Kidney (tissue), 14 donors: Measurements from ENCODE around the gene TMEM109. TPM values are rescaled to one million over a fixed set of nuclear protein-coding genes. Genes with fewer than 3 reads are reported as not detected.

Source experiments
- DNase-seq, 5 donors: peaks; one replicate each; pipeline ENCODE4 v3.0.0-alpha.2; 2013 to 2020
- FAIRE-seq: peaks from 2 replicates; lab custom pipeline; 2012; peaks lifted over from hg19 to GRCh38; lab: Jason Lieb, UNC
- H3K27ac ChIP-seq, 2 donors: one replicate each; pipeline ENCODE4 v1.7.0; 2013; ENCODE audit warnings: low read depth in 2 of 2, low read length in 2 of 2, inconsistent platforms in 1 of 2
- H3K27me3 ChIP-seq: one replicate; pipeline ENCODE4 v1.7.1; 2013; ENCODE audit warnings: low read length, inconsistent platforms; ENCODE audit not compliant: control insufficient read depth, insufficient read depth
- H3K36me3 ChIP-seq, 3 donors: one replicate each; pipeline versions ENCODE4 v1.7.0 to v1.7.1; 2013; ENCODE audit warnings: low read length in 3 of 3, control low read depth in 1 of 3, inconsistent platforms in 1 of 3; ENCODE audit not compliant: insufficient read depth in 3 of 3, control insufficient read depth in 2 of 3
- H3K4me1 ChIP-seq, 3 donors: one replicate each; pipeline versions ENCODE4 v1.7.0 to v1.7.1; 2013; ENCODE audit warnings: low read length in 3 of 3, inconsistent platforms in 1 of 3, low read depth in 1 of 3; ENCODE audit not compliant: control insufficient read depth in 2 of 3, insufficient read depth in 2 of 3
- H3K4me3 ChIP-seq, 3 donors: one replicate each; pipeline versions ENCODE4 v1.7.0 to v1.8.1; 2013; ENCODE audit warnings: low read length in 3 of 3, control low read depth in 1 of 3, inconsistent platforms in 1 of 3
- H3K9ac ChIP-seq, 3 donors: one replicate each; pipeline versions ENCODE4 v1.7.0 to v1.7.1; 2013; ENCODE audit warnings: low read length in 3 of 3, control low read depth in 1 of 3, inconsistent platforms in 1 of 3
- H3K9me3 ChIP-seq, 3 donors: one replicate each; pipeline versions ENCODE4 v1.7.0 to v1.7.1; 2013; ENCODE audit warnings: low read length in 3 of 3, control low read depth in 1 of 3, inconsistent platforms in 1 of 3; ENCODE audit not compliant: control insufficient read depth in 2 of 3, insufficient read depth in 1 of 3
- CTCF ChIP-seq: IDR thresholded peaks from 3 replicates; pipeline ENCODE4 v1.5.1; 2012; ENCODE audit warnings: mild to moderate bottlenecking, moderate library complexity, borderline replicate concordance; ENCODE audit not compliant: insufficient read depth; ENCODE audit errors: extremely low read depth
- intact Hi-C: fragments of 100-400 bp; cut with DNase I; formaldehyde crosslinking; loops from one replicate; pipeline ENCODE4 v1.11.1; 2022
- polyA plus RNA-seq: library from polyadenylated mRNA; stranded (reverse); fragments of 350-450 nt; fragmentation: Illumina TruSeq; extraction: RNeasy Lipid Tissue Mini Kit (QIAGEN cat#74804); gene quantifications from one replicate; pipeline ENCODE4 v1.2.3, GENCODE V29; 2014; ENCODE audit warnings: low read depth, low replicate concordance; ENCODE audit not compliant: insufficient read depth
- total RNA-seq: library from RNA; stranded (reverse); fragmentation: NEBNext Ultra II Directional; extraction: Animal tissue kit (Norgen Biotek cat#: 25700); gene quantifications from one replicate; pipeline ENCODE4 v1.2.1, GENCODE V29; 2021
- donor health status: control.
- donor health status: control.
- donor health status: control.
- donor health status: control.
- donor health status: control.
- donor health status: DM: yes; HTN: yes; CAD: no.
- donor health status: Normal renal cell carcinoma (clear cell type).

TMEM109 gene
- total and polyA plus RNA-seq, 2 donors from 2014 or later: 130 to 139 TPM

GRCh38 chr11:60919956-60920355 is 6.0 kb downstream of the TMEM109 start:
- DNase-seq (no peak), FAIRE-seq (no peak)
- no peak overlapping the region for H3K27ac ChIP-seq
- H3K4me3 ChIP-seq: no peak overlapping the region
- no peaks in the 10 kb centered on the region for H3K9me3 ChIP-seq
- no peak for TF ChIP-seq CTCF
- intact Hi-C loops: no loop called here
- H3K36me3 ChIP-seq: peaks cover 8 to 31% (median 21%) of the 10 kb centered on the region in 3 donors
- no peaks in the 10 kb centered on the region for H3K27me3 ChIP-seq
- H3K4me1 ChIP-seq: peaks cover 3 to 18% (median 3%) of the 10 kb centered on the region in 3 donors
- H3K9ac ChIP-seq: no peak overlapping the region

DNA sequence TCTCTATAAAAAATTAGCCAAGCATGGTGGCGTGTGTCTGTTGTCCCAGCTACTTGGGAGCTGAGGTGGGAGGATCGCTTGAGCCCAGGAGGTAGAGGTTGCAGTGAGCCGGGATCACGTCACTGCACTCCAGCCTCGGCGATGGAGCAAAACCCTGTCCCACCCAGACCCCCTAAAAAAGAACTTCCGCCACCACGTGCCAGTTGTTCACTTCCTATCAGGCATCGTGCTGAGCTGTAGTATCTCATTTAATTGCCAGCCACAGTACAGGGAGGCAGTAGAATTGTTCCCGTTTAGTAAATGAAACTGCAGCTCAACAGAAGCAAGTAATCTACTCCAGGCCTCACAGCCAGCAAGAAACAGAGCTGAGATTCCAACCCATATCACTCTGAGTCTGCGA is 7.3 kb downstream of the TMEM109 start:
- Histone ChIP-seq H3K4me1 (peaks cover 0 to 12% (median 0%) of the 10 kb centered on the region in 3 donors), H3K36me3 (peaks cover 8 to 31% (median 21%) of the 10 kb centered on the region in 3 donors), H3K9ac (no peak overlapping the region), H3K27ac (no peak overlapping the region), H3K4me3 (no peak overlapping the region), H3K9me3 (no peaks in the 10 kb centered on the region), H3K27me3 (no peaks in the 10 kb centered on the region)
- intact Hi-C loops: no loop called here
- FAIRE-seq (no peak), DNase-seq (peak in 1 of 5 donors; percentile 39)
- no peak for TF ChIP-seq CTCF

DNA sequence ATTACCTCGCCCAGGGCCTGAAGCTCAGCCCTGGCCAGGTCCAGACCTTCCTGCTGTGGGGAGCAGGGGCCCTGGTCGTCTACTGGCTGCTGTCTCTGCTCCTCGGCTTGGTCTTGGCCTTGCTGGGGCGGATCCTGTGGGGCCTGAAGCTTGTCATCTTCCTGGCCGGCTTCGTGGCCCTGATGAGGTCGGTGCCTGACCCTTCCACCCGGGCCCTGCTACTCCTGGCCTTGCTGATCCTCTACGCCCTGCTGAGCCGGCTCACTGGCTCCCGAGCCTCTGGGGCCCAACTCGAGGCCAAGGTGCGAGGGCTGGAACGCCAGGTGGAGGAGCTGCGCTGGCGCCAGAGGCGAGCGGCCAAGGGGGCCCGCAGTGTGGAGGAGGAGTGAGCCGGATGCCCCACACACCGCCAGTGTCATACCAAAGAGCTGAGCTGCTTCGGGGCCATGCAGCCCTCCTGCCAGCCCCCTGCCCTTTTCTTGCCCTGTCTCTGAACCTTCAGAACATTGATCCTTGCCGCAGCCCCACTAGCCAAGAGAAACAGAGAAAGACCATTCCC is 7.9 kb downstream of the TMEM109 start:
- no peak overlapping the region for H3K27ac ChIP-seq
- no peak for TF ChIP-seq CTCF
- intact Hi-C loops: no loop called here
- peak in 1 of 5 donors; percentile 69 for DNase-seq
- no peak overlapping the region for H3K9ac ChIP-seq
- no peak for FAIRE-seq
- no peaks in the 10 kb centered on the region for H3K9me3 ChIP-seq
- H3K36me3 ChIP-seq: peaks cover 8 to 31% (median 21%) of the 10 kb centered on the region in 3 donors
- H3K4me3 ChIP-seq: no peak overlapping the region
- H3K27me3 ChIP-seq: no peaks in the 10 kb centered on the region
- peaks cover 0 to 10% (median 0%) of the 10 kb centered on the region in 3 donors for H3K4me1 ChIP-seq
